Gastrocnemius medialis (tissue), 4 donors: ENCODE data around the gene EFNA1.

Source experiments
- POLR2A ChIP-seq, 2 donors: fragments of 450-650 bp; IDR thresholded peaks; one replicate each; pipeline ENCODE4 v1.6.1; 2017; ENCODE audit warnings: antibody characterized with exemption in 2 of 2, mild to moderate bottlenecking in 2 of 2, moderate library complexity in 2 of 2
- TF ChIP-seq, protein P1 (sequence below), 5 experiments: fragments of 450-650 bp in 3 of 5; fragments of 200-600 bp in 2 of 5; sonication (generic) in 2 of 5; IDR thresholded peaks in 4 of 5; conservative IDR thresholded peaks in 1 of 5; 1 replicate in 4 of 5; 2 replicates in 1 of 5; pipeline ENCODE4 v1.5.1; 2016 to 2019; ENCODE audit warnings: antibody characterized with exemption in 5 of 5, mild to moderate bottlenecking in 3 of 5, moderate library complexity in 3 of 5

DNA sequence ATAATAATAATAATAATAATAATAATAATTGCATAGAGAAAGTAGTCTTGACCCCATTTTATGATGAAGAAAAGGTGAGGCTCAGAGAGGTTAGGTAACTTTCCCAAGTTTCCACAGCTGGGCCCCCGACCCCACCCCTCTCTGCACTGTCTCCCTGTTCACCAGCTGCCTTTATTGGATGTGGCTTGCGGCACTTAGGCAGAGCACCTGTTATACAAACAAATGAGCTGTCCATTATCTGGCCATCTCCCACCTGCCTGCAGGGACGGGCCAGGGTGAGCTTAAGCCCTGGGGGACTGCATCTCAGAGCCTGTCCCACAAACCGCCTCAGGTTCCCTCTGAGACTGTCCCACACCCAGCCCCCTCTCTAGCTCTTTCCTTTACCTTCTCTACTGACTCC, 10.1 kb upstream of the EFNA1 start:
- TF ChIP-seq, protein P1, sequence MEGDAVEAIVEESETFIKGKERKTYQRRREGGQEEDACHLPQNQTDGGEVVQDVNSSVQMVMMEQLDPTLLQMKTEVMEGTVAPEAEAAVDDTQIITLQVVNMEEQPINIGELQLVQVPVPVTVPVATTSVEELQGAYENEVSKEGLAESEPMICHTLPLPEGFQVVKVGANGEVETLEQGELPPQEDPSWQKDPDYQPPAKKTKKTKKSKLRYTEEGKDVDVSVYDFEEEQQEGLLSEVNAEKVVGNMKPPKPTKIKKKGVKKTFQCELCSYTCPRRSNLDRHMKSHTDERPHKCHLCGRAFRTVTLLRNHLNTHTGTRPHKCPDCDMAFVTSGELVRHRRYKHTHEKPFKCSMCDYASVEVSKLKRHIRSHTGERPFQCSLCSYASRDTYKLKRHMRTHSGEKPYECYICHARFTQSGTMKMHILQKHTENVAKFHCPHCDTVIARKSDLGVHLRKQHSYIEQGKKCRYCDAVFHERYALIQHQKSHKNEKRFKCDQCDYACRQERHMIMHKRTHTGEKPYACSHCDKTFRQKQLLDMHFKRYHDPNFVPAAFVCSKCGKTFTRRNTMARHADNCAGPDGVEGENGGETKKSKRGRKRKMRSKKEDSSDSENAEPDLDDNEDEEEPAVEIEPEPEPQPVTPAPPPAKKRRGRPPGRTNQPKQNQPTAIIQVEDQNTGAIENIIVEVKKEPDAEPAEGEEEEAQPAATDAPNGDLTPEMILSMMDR (IDR thresholded peaks at IDR 0.05 in 4 of 5, conservative IDR thresholded peaks at IDR 0.05 in 1 of 5): no peak
- no peak for TF ChIP-seq POLR2A (IDR thresholded peaks at IDR 0.05)
